Stimulated activated CD4-positive, alpha-beta T cell treated with anti-CD3 and anti-CD28 coated beads, Interleukin-15, amount 100 ng/mL, for 48 hours (primary cell): ENCODE measurements around the gene B3GLCT.
"Not testable (repeated sequence)": the region's sequence is repeated elsewhere in the genome, so short reads cannot be mapped to it uniquely, and the experiment has no call there.

Experiments
- DNase-seq, 2 donors: peaks; one replicate each; pipeline ENCODE4 v3.0.0-alpha.2; 2020; ENCODE audit warnings: low read depth in 2 of 2

The B3GLCT gene

DNA sequence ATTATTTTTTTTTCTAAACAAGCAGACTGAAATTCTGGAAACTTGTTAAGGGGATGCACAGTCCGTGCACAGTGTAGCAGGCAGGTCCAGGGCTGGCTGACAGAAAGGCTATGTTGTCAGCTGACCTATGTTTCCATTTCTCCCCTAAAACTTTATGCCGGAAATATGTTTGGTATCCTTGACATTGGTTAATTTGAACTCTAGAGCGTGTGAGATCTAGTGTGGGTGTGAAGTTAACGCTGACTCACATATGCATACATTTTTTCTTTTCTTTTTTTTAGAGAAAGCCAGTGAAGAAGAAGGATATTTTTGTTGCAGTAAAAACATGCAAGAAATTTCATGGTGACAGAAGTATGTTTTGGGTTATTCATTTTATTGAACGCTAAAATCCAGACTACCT, 76.6 kb downstream of the B3GLCT start:
- no peak for DNase-seq

- DNase-seq: no peak
These were observed 79.1 kb downstream of the B3GLCT start for GRCh38 chr13:31278869-31279268.

- DNase-seq: no peak
These were observed 83.1 kb downstream of the B3GLCT start for GRCh38 chr13:31282741-31283455.

DNA sequence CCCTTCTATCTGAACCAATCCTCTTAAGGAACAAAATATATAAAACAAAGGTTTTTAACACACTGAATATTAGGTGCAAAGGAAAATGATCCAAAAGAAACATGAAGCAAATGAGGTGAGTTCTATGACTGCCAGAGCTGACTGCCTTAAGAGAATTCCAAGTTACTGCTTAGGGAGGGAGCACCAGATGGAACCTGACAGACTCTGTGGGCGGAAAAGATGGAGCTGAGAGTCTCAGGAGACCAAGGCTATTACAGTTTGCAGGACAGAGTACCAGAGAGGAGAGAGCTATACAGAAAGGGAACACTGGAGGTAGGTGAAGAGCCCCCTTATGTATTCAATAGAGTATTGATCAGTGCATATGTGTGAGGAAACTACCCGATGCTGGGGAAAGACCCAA, 87.2 kb downstream of the B3GLCT start:
- DNase-seq: no peak

DNA sequence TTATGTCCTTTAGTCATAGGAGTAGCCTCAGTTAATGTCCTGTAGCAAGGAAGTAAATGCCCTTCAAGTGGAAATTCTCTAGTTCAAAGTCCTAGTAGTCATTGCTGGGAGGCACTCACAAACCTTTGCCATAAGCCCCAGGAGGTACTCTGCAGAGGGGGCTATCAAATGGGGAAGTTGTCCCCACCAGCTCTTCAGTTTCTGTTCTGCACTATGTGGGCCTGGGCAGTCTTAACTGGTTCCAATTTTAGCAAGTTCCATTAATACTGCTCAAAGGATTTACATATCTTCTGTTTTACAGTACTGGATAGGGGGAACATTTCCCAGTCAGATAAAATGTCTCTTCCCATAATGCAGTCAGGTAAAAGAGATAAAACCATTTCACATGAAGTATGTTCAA, 101.3 kb downstream of the B3GLCT start:
- DNase-seq: no peak

- no peak for DNase-seq
These were observed 110.6 kb downstream of the B3GLCT start for GRCh38 chr13:31310356-31310755.

- no peak for DNase-seq
These were observed 111.0 kb downstream of the B3GLCT start for GRCh38 chr13:31310786-31311185.

DNA sequence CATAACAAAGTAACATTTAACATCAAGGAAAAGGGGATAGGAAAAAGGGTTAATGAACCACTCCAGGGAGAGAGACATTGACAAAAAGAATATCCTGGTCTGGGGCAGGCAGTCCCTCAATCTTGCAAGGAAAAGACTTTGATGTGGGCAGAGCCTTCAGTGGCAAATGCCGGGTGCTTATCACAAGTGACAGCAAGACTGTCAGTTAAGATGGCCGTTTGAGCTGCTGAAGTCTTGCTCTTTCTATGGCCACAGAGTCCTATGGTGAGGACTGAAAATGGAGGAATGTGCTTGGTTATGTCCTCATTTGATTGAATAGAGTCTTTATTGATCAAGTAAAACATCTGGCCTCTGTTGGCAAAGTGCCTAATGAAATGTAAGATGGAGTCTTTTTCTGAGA, 112.1 kb downstream of the B3GLCT start:
- DNase-seq: no peak

GRCh38 chr13:31314961-31315360, 115.2 kb downstream of the B3GLCT start:
- no peak for DNase-seq

DNA sequence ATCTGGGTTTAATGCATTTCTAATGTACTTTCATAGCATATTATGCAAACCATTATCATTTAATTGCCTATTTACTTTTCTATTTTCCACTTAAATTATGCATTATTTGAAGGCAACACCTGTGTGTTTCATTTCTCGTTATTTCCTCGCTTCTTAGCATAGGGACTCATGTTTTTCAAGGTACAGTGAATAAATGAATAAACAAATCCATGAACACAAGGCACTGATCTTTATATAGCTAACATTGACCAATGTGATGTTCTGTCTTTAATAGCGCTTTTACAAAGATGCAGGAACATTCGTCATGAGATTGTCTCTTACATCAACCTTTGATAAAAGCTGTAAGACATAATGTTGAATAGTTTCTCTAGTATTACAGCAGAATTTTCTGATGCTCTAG, 121.2 kb downstream of the B3GLCT start:
- DNase-seq: no peak

- no peak for DNase-seq
These were observed 121.7 kb downstream of the B3GLCT start for GRCh38 chr13:31321457-31321856.

DNA sequence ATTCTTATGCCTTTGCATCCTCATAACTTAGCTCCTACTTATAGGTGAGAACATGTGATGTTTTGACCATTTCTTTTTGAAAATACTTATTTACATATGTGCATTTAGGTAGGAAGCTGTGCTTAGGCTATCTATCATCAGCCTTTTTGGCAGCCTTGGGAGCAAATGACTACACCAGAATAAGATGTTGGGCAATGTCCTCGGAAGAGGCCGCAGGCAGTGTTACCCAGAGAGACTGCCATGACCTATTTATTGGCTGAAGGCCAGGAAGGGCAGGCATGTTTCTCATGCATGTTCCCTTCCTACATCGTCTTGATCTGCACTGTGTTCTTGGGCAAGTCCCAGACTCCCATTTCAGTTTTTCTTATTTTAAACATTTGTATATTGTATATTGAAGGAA, 122.3 kb downstream of the B3GLCT start:
- no peak for DNase-seq

DNA sequence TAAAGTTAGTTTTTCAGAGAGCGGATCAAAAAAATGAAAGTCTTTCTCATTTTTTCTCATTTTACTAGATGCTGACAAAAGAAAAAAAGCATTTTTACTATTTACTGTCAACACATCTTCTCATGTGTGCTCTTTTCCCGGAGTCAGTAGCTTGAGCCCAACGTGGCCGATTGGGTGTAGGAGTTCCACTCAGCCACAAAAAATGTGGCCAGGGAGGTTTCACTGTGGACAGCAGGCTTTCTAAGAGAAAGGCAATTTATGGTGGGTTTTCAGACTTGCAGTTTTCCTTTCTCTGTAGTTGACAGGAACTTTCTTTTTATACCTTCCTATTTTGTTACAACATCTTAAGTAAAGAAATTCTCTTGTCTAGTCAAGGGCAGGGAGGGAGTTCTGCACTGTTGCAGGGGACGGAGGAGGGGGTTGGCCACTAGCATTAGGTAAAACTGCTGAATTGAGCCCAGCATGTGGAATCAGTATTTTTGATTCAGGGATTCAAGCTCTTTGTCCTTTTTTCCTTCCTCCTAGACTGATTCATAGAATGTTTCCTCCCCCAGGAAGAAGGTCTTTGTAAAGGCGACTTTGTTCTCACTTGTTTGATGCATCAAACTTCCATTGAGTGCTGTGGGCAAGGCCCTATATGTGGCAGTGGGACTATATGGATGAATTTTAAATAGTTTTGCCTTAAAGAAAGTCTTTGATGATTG, 123.1 kb downstream of the B3GLCT start:
- DNase-seq: no peak

- no peak for DNase-seq
These were observed 127.5 kb downstream of the B3GLCT start for GRCh38 chr13:31327182-31327860.

GRCh38 chr13:31328549-31329235, 128.9 kb downstream of the B3GLCT start:
- no peak for DNase-seq

- DNase-seq: no peak
These were observed 130.5 kb downstream of the B3GLCT start for GRCh38 chr13:31330236-31330635.

DNA sequence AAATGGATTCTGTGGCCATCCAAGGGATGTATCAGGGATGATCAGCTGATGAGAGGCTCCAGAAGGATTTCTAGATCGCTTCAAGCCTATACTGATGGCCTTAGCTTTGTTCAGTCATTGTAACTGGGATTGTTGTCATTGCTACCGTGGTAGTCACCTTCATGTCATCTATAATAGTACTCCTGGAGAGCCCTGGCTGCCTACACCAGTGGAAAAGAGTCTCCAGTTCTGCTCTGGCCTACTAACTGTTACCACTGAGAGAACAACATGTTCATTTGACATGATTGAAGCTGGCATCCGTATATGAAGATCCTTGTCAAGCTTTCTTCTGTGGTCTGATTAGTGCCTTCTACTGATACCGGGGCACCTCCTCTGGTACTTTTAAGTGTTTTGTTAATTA, 131.3 kb downstream of the B3GLCT start:
- DNase-seq: no peak

DNA sequence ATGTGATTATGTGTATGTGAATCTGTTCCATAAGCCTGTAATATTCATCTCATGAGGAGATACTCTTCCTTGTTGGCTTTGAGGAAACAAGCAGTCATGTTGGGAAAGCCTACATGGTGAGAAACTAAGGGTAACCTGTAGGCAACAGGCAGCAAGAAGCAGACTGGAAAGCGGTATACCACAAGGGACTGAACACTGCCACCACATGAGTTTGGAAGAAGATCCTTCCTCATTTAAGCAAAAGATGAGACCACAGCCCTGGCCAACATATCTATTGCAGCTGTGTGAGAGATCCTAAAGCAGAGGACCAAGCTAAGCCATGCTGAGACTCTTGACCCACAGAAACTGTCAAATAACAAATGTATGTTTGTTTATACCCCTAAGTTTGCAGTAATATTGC, 134.8 kb downstream of the B3GLCT start:
- no peak for DNase-seq

GRCh38 chr13:31334994-31335557, 135.3 kb downstream of the B3GLCT start:
- DNase-seq: no peak

DNA sequence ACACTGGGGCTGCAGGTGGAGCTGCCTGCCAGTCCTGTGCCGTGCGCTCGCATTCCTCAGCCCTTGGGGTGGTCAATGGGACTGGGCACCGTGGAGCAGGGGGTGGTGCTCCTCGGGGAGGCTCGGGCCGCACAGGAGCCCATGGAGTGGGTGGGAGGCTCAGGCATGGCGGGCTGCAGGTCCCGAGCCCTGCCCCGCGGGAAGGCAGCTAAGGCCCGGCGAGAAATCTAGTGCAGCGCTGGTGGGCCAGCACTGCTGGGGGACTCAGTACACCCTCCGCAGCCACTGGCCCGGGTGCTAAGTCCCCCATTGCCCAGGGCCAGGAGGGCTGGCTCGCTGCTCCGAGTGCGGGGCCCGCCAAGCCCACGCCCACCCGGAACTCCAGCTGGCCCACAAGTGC, 139.8 kb downstream of the B3GLCT start:
- DNase-seq: not testable (repeated sequence)

DNA sequence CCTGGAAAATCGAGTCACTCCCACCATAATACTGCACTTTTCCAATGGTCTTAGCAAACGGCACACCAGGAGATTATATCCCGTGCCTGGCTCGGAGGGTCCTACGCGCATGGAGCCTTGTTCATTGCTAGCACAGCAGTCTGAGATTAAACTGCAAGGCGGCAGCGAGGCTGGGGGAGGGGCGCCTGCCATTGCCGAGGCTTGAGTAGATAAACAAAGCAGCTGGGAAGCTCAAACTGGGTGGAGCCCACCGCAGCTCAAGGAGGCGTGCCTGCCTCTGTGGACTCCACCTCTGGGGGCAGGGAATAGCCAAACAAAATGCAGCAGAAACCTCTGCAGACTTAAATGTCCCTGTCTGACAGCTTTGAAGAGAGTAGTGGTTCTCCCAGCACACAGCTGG, 141.1 kb downstream of the B3GLCT start:
- DNase-seq: not testable (repeated sequence)

- DNase-seq: no peak
These were observed 147.1 kb downstream of the B3GLCT start for GRCh38 chr13:31346891-31347290.
